Astrocyte of the spinal cord (primary cell): ENCODE data around the gene KCTD3.

Experiments
- DNase-seq: peaks from one replicate; pipeline ENCODE4 v3.0.0; 2011; ENCODE audit warnings: low read depth, low spot score
- H3K4me3 ChIP-seq: 2 replicates; pipeline ENCODE4 v1.5.1; 2011; ENCODE audit warnings: low read depth, mild to moderate bottlenecking, low read length, moderate library complexity
- CTCF ChIP-seq: IDR thresholded peaks from 2 replicates; pipeline ENCODE4 v1.5.1; 2012; ENCODE audit warnings: low read depth, mild to moderate bottlenecking, low read length, inconsistent platforms
- in situ Hi-C: cut with HindIII; loops from 2 replicates; pipeline ENCODE4 v1.10.0; 2017; ENCODE audit warnings: low sequenced_read_pairs

The KCTD3 gene

DNA sequence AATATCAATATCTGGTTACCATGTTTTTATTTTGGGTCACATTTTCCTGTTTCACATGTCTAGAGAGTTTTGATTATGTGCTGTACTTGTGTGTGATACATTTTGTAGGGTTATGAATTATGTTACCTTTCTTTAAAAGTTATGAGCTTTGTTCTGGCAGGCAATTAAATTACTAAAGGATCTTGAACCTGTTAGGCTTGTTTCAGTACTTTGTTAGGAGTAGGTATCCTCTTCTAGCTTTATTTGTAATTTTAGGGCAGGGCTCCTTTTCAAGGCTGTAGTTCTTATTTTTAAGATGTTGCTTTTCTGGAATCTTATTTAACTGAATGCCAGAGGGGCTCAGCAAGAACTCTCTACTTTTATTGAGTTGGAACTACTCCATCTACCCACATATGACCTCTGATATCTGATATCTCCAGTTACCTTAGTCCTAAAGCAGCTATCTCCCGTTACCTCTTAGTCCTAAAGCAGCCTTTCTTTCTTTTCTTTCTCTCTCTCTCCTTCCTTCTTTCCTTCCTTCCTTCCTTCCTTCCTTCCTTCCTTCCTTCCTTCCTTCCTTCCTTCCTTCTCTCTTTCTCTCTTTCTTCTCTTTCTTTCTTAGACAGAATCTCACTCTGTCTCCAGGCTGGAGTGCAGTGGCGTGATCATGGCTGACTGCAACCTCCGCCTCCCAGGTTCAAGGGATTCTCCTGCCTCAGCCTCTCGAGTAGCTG is 23.8 kb downstream of the KCTD3 start:
- TF ChIP-seq CTCF, result no peak
- in situ Hi-C loops, result no loop called here
- no peak for DNase-seq
- no peak overlapping the region for H3K4me3 ChIP-seq

GRCh38 chr1:215594640-215595039 is 27.5 kb downstream of the KCTD3 start:
- no peak for TF ChIP-seq CTCF
- no peak overlapping the region for H3K4me3 ChIP-seq
- in situ Hi-C loops, result no loop called here
- DNase-seq, result peak; percentile 26

DNA sequence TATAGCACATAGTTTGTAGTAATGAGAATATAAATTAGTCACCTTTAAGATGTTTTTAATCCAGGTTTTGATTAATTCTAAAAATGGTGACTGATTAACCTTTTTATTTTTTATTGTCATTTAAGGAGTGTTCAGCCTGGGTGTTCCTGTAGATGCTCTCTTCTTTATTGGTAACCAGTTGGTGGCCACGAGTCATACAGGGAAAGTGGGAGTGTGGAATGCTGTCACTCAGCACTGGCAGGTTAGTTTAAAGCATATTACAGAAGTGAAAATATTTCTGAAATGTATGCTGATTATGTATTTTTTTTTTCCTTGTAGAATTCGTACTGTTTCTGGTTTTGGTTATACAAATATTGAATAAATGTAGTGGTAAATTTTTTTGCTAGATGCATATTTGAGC is 28.1 kb downstream of the KCTD3 start:
- TF ChIP-seq CTCF, result no peak
- no peak for DNase-seq
- in situ Hi-C loops, result no loop called here
- H3K4me3 ChIP-seq, result no peak overlapping the region

GRCh38 chr1:215597961-215598360 is 30.9 kb downstream of the KCTD3 start:
- DNase-seq, result no peak
- in situ Hi-C loops, result no loop called here

GRCh38 chr1:215599418-215600074 is 32.4 kb downstream of the KCTD3 start:
- DNase-seq, result peak; percentile 73

More at GRCh38 chr1:215597961-215598360, 30.9 kb downstream of the KCTD3 start:
- H3K4me3 ChIP-seq, result no peak overlapping the region
- no peak for TF ChIP-seq CTCF

GRCh38 chr1:215600258-215600792 is 33.2 kb downstream of the KCTD3 start:
- H3K4me3 ChIP-seq, result no peak overlapping the region
- in situ Hi-C loops, result no loop called here
- TF ChIP-seq CTCF, result no peak
- no peak for DNase-seq

More at GRCh38 chr1:215599418-215600074, 32.4 kb downstream of the KCTD3 start:
- H3K4me3 ChIP-seq, result no peak overlapping the region
- TF ChIP-seq CTCF, result no peak
- in situ Hi-C loops, result no loop called here
